HG03196 (cell line): ENCODE data around the gene OPCML.

Experiments used
- ATAC-seq: cut with Tn5 transposase; IDR thresholded peaks from one replicate; pipeline ENCODE4 v1.9.1; 2021; ENCODE audit not compliant: unreplicated experiment

The OPCML gene

GRCh38 chr11:132999031-132999430, 533.3 kb downstream of the OPCML start:
- ATAC-seq, result no peak

- no peak for ATAC-seq
Measured at GRCh38 chr11:132997396-132997795, 534.9 kb downstream of the OPCML start.

- no peak for ATAC-seq
Measured at GRCh38 chr11:132994966-132995365, 537.3 kb downstream of the OPCML start.

GRCh38 chr11:132993991-132994502, 538.3 kb downstream of the OPCML start:
- no peak for ATAC-seq

GRCh38 chr11:132992838-132993631, 539.3 kb downstream of the OPCML start:
- ATAC-seq, result no peak

GRCh38 chr11:132988411-132988810, 543.9 kb downstream of the OPCML start:
- ATAC-seq, result no peak

GRCh38 chr11:132987936-132988335, 544.4 kb downstream of the OPCML start:
- ATAC-seq, result no peak

GRCh38 chr11:132983641-132983978, 548.7 kb downstream of the OPCML start:
- ATAC-seq, result no peak

GRCh38 chr11:132982772-132983640, 549.3 kb downstream of the OPCML start:
- no peak for ATAC-seq

GRCh38 chr11:132981131-132981956, 551.0 kb downstream of the OPCML start:
- no peak for ATAC-seq

- no peak for ATAC-seq
Measured at GRCh38 chr11:132980670-132981069, 551.6 kb downstream of the OPCML start.

GRCh38 chr11:132977746-132978145, 554.6 kb downstream of the OPCML start:
- no peak for ATAC-seq

- ATAC-seq, result no peak
Measured at GRCh38 chr11:132977241-132977640, 555.1 kb downstream of the OPCML start.

- no peak for ATAC-seq
Measured at GRCh38 chr11:132976115-132976514, 556.2 kb downstream of the OPCML start.

- ATAC-seq, result no peak
Measured at GRCh38 chr11:132973686-132974085, 558.6 kb downstream of the OPCML start.

GRCh38 chr11:132972565-132972964, 559.7 kb downstream of the OPCML start:
- ATAC-seq, result no peak

GRCh38 chr11:132971351-132971750, 561.0 kb downstream of the OPCML start:
- ATAC-seq, result no peak

- no peak for ATAC-seq
Measured at GRCh38 chr11:132969892-132970291, 562.4 kb downstream of the OPCML start.

- ATAC-seq, result no peak
Measured at GRCh38 chr11:132962041-132962440, 570.3 kb downstream of the OPCML start.

- no peak for ATAC-seq
Measured at GRCh38 chr11:132961453-132961852, 570.8 kb downstream of the OPCML start.
